ENCODE data around the gene POU6F2.

Gene POU6F2

DNA sequence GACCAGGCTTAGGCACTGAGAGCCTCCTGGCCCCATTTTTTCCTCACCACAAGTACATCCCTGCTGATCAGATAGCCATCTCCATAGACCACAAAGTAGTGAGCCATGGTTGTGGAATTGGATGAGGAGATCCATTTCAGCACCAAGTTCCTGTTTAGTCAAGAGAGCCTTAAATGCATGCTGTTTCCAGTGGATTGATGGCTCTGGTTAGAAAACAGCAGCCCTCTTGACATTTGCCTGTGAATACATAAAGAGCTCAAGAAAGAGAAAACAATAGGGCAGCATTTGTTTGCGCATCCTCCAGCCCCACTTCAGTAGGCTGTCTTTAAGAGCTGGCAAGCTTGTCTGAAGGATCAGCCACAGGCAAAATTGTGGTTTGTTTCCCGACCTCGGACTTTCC lies 251.2 kb downstream of the POU6F2 start:
- Histone ChIP-seq H2BK5ac (ENCODE audit: low read length) (no peak overlapping the region), H3K27me3 (ENCODE audit: insufficient read depth, low read length, poor library complexity) (no peaks in the 10 kb centered on the region), H3K4ac (ENCODE audit: low read depth, low read length) (no peak overlapping the region), H3K23ac (ENCODE audit: low read length) (no peak overlapping the region), H3K18ac (ENCODE audit: low read length) (no peak overlapping the region), H2BK15ac (replicated peaks; ENCODE audit: low read depth) (no peak overlapping the region), H4K8ac (ENCODE audit: low read depth, low read length) (no peak overlapping the region), H3K79me2 (ENCODE audit: control insufficient read depth, insufficient read depth, low read length) (no peaks in the 10 kb centered on the region), H3K36me3 (ENCODE audit: control insufficient read depth, insufficient read depth, low read length) (no peaks in the 10 kb centered on the region), H2BK120ac (ENCODE audit: low read depth, low read length) (no peak overlapping the region), H3K4me2 (ENCODE audit: low read length) (no peak overlapping the region), H3K4me1 (ENCODE audit: control insufficient read depth, low read depth, low read length) (peaks cover 3% of the 10 kb centered on the region), H3K9ac (ENCODE audit: low read length) (no peak overlapping the region), H2AK5ac (ENCODE audit: low read length) (no peak overlapping the region), H3K79me1 (ENCODE audit: low read length) (no peaks in the 10 kb centered on the region), H3K56ac (ENCODE audit: low read length) (no peak overlapping the region), H3K4me3 (ENCODE audit: low read length) (no peak overlapping the region), H3K27ac (ENCODE audit: low read depth, low read length) (no peak overlapping the region), H4K5ac (ENCODE audit: low read length) (no peak overlapping the region)
- peak; percentile 41 for DNase-seq
- WGBS (ENCODE audit: extremely low coverage, insufficient coverage, low lambda C conversion rate): no CpG with 5 or more reads among the region's 3 CpGs

DNA sequence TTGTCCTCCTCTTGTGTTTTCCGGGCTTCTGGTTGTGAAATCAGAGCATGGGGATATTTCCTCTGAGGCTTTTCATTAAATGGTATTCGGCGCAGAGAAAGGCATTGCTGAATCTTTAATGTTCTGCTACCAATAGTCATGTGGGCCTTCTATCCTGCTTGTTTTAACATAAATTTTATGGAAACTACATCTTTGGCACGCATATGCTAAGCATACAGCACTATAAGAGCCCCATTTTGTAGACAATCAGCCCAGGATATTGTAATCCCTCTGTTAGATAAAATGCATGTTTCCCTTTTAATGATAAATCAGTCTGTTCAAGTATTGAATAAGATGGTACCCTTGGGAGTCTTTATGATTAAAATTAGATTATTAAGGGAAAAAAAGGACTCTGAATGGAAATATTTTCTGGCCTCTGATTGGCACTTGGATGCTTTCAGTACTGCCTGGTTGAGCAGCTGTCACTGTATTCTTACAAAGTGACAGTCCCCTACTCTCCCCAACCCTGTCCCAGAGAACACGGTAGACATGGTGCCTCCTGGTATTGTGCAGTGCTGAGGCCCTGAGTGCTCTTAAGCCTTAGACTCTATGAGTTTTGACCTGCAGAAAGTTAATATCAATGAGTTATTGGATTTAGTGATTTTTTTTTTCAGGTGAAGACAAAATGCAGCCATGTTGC lies 256.3 kb downstream of the POU6F2 start:
- Histone ChIP-seq H3K9ac (ENCODE audit: low read length) (no peak overlapping the region), H2BK120ac (ENCODE audit: low read depth, low read length) (no peak overlapping the region), H3K4ac (ENCODE audit: low read depth, low read length) (no peak overlapping the region), H4K5ac (ENCODE audit: low read length) (no peak overlapping the region), H3K4me3 (ENCODE audit: low read length) (no peak overlapping the region), H2BK5ac (ENCODE audit: low read length) (no peak overlapping the region), H3K4me1 (ENCODE audit: control insufficient read depth, low read depth, low read length) (no peaks in the 10 kb centered on the region), H3K23ac (ENCODE audit: low read length) (no peak overlapping the region), H3K27me3 (ENCODE audit: insufficient read depth, low read length, poor library complexity) (no peaks in the 10 kb centered on the region), H3K79me2 (ENCODE audit: control insufficient read depth, insufficient read depth, low read length) (no peaks in the 10 kb centered on the region), H2BK15ac (replicated peaks; ENCODE audit: low read depth) (no peak overlapping the region), H2AK5ac (ENCODE audit: low read length) (no peak overlapping the region), H3K4me2 (ENCODE audit: low read length) (no peak overlapping the region), H3K56ac (ENCODE audit: low read length) (no peak overlapping the region), H3K18ac (ENCODE audit: low read length) (no peak overlapping the region), H3K27ac (ENCODE audit: low read depth, low read length) (no peak overlapping the region), H3K79me1 (ENCODE audit: low read length) (no peaks in the 10 kb centered on the region), H4K8ac (ENCODE audit: low read depth, low read length) (peak overlapping the region; percentile 56), H3K36me3 (ENCODE audit: control insufficient read depth, insufficient read depth, low read length) (no peaks in the 10 kb centered on the region)
- DNase-seq: no peak
- no CpG with 5 or more reads among the region's 5 CpGs for WGBS (ENCODE audit: extremely low coverage, insufficient coverage, low lambda C conversion rate)

DNA sequence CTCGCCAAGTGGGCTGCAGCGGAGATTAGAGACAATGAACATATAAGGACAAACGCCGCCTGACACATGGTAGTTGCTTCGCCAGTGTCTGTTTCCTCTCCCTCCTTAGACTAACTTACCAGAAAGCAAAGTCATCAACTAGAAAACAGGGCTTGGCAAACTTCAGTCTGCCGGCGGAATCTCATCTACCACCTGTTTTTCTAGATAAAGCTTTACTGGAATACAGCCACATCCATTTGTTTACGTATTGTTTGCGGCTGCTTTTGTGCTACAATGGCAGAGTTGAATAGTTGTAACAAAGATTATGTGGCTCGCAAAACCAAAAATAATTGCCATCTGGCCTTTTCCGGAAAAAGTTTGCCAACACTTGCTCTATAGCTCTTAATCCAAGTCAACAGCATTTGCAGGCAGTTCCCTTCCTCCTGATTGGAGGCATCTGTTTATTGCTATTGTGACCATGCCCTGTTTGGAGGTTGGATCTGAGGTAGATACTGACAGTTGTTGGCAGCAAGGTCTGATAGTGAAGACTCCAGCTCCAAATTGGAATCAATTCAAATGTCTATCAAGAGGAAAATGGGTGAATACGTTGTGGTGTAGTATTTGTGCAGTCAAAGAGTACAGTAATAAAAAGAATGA lies 260.6 kb downstream of the POU6F2 start:
- no peaks in the 10 kb centered on the region for H3K4me1 ChIP-seq (ENCODE audit: control insufficient read depth, low read depth, low read length)
- H3K4me2 ChIP-seq (ENCODE audit: low read length): no peak overlapping the region
- H3K4ac ChIP-seq (ENCODE audit: low read depth, low read length): no peak overlapping the region
- H3K79me1 ChIP-seq (ENCODE audit: low read length): no peaks in the 10 kb centered on the region
- no peak overlapping the region for H3K56ac ChIP-seq (ENCODE audit: low read length)
- H3K4me3 ChIP-seq (ENCODE audit: low read length): no peak overlapping the region
- H3K79me2 ChIP-seq (ENCODE audit: control insufficient read depth, insufficient read depth, low read length): no peaks in the 10 kb centered on the region
- H2BK15ac ChIP-seq (replicated peaks; ENCODE audit: low read depth): no peak overlapping the region
- H3K9ac ChIP-seq (ENCODE audit: low read length): no peak overlapping the region
- no peak overlapping the region for H2AK5ac ChIP-seq (ENCODE audit: low read length)
- no peak overlapping the region for H2BK120ac ChIP-seq (ENCODE audit: low read depth, low read length)
- H4K5ac ChIP-seq (ENCODE audit: low read length): no peak overlapping the region
- H4K8ac ChIP-seq (ENCODE audit: low read depth, low read length): no peak overlapping the region
- H2BK5ac ChIP-seq (ENCODE audit: low read length): no peak overlapping the region
- no peak overlapping the region for H3K23ac ChIP-seq (ENCODE audit: low read length)
- H3K18ac ChIP-seq (ENCODE audit: low read length): no peak overlapping the region
- no peaks in the 10 kb centered on the region for H3K27me3 ChIP-seq (ENCODE audit: insufficient read depth, low read length, poor library complexity)
- H3K36me3 ChIP-seq (ENCODE audit: control insufficient read depth, insufficient read depth, low read length): no peaks in the 10 kb centered on the region
- DNase-seq: no peak
- no peak overlapping the region for H3K27ac ChIP-seq (ENCODE audit: low read depth, low read length)
- WGBS (ENCODE audit: extremely low coverage, insufficient coverage, low lambda C conversion rate): no CpG with 5 or more reads among the region's 12 CpGs

DNA sequence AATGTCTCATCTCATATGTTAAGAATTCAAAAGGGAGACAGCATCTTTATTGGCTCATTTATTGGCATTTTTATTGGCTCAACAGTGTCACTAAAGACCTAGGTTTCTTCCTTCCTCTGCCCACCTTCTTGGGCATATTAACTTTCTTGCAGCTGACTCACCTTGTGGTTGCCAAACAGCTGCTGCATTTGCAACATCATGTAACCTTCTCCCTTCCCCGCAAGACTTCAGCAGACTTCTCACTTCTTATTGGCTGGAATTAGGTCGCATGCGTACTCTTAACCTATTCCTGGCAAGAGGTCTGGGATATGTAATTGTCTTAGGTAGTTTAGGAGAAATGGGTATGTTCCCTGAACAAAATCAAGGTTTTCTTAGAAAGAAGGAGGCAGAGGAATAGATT lies 263.2 kb downstream of the POU6F2 start:
- no peak overlapping the region for H2BK120ac ChIP-seq (ENCODE audit: low read depth, low read length)
- peak; percentile 26 for DNase-seq
- H4K5ac ChIP-seq (ENCODE audit: low read length): no peak overlapping the region
- no peaks in the 10 kb centered on the region for H3K79me2 ChIP-seq (ENCODE audit: control insufficient read depth, insufficient read depth, low read length)
- H3K36me3 ChIP-seq (ENCODE audit: control insufficient read depth, insufficient read depth, low read length): no peaks in the 10 kb centered on the region
- H3K23ac ChIP-seq (ENCODE audit: low read length): no peak overlapping the region
- H2BK15ac ChIP-seq (replicated peaks; ENCODE audit: low read depth): no peak overlapping the region
- no peak overlapping the region for H3K9ac ChIP-seq (ENCODE audit: low read length)
- H3K4me1 ChIP-seq (ENCODE audit: control insufficient read depth, low read depth, low read length): no peaks in the 10 kb centered on the region
- no peak overlapping the region for H3K27ac ChIP-seq (ENCODE audit: low read depth, low read length)
- H2AK5ac ChIP-seq (ENCODE audit: low read length): no peak overlapping the region
- no peaks in the 10 kb centered on the region for H3K27me3 ChIP-seq (ENCODE audit: insufficient read depth, low read length, poor library complexity)
- no peak overlapping the region for H3K18ac ChIP-seq (ENCODE audit: low read length)
- H3K4ac ChIP-seq (ENCODE audit: low read depth, low read length): no peak overlapping the region
- no peaks in the 10 kb centered on the region for H3K79me1 ChIP-seq (ENCODE audit: low read length)
- no peak overlapping the region for H2BK5ac ChIP-seq (ENCODE audit: low read length)
- no peak overlapping the region for H3K4me3 ChIP-seq (ENCODE audit: low read length)
- no peak overlapping the region for H3K4me2 ChIP-seq (ENCODE audit: low read length)
- no CpG with 5 or more reads among the region's 3 CpGs for WGBS (ENCODE audit: extremely low coverage, insufficient coverage, low lambda C conversion rate)
- H3K56ac ChIP-seq (ENCODE audit: low read length): no peak overlapping the region
- H4K8ac ChIP-seq (ENCODE audit: low read depth, low read length): no peak overlapping the region

DNA sequence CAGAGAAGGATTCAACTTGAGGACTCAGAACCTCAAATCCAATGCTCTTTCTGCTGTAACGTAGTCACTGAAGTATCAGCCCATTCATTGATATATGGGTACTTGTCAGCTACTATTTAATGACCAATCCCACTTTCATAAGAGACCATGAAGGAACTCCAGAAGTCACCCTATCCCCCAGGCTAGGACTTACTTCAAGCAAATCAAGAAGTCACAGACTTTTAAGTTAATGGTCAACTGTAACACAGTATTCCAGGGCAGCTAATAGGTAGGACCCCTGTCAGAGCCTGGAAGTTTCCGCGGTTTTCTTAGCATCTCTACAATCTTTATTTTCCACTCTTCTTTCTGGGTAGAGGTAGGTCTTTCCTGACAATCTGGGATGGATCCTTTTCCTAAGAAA lies 269.9 kb downstream of the POU6F2 start:
- H3K79me2 ChIP-seq (ENCODE audit: control insufficient read depth, insufficient read depth, low read length): no peaks in the 10 kb centered on the region
- H2BK15ac ChIP-seq (replicated peaks; ENCODE audit: low read depth): peak overlapping the region; percentile 79
- no peak overlapping the region for H3K23ac ChIP-seq (ENCODE audit: low read length)
- H3K4me1 ChIP-seq (ENCODE audit: control insufficient read depth, low read depth, low read length): peaks cover 4% of the 10 kb centered on the region
- WGBS (ENCODE audit: extremely low coverage, insufficient coverage, low lambda C conversion rate): no CpG with 5 or more reads among the region's 3 CpGs
- no peak overlapping the region for H3K27ac ChIP-seq (ENCODE audit: low read depth, low read length)
- no peaks in the 10 kb centered on the region for H3K79me1 ChIP-seq (ENCODE audit: low read length)
- H4K8ac ChIP-seq (ENCODE audit: low read depth, low read length): no peak overlapping the region
- H3K4me3 ChIP-seq (ENCODE audit: low read length): no peak overlapping the region
- no peak overlapping the region for H2BK120ac ChIP-seq (ENCODE audit: low read depth, low read length)
- no peak overlapping the region for H2BK5ac ChIP-seq (ENCODE audit: low read length)
- no peak overlapping the region for H3K4me2 ChIP-seq (ENCODE audit: low read length)
- H3K9ac ChIP-seq (ENCODE audit: low read length): no peak overlapping the region
- no peak overlapping the region for H3K4ac ChIP-seq (ENCODE audit: low read depth, low read length)
- no peak overlapping the region for H4K5ac ChIP-seq (ENCODE audit: low read length)
- no peak overlapping the region for H3K18ac ChIP-seq (ENCODE audit: low read length)
- no peak overlapping the region for H3K56ac ChIP-seq (ENCODE audit: low read length)
- no peak overlapping the region for H2AK5ac ChIP-seq (ENCODE audit: low read length)
- no peak for DNase-seq
- no peaks in the 10 kb centered on the region for H3K27me3 ChIP-seq (ENCODE audit: insufficient read depth, low read length, poor library complexity)
- no peaks in the 10 kb centered on the region for H3K36me3 ChIP-seq (ENCODE audit: control insufficient read depth, insufficient read depth, low read length)
